Measurements from ENCODE around the gene NUDC.
"Not testable (repeated sequence)": the region's sequence is repeated elsewhere in the genome, so short reads cannot be mapped to it uniquely, and the experiment has no call there.

GRCh38 chr1:26989403-26990109 lies 68.0 kb downstream of the NUDC start:
- TF ChIP-seq CTCF (IDR thresholded peaks at IDR 0.05 in 8 of 11, conservative IDR thresholded peaks at IDR 0.05 in 3 of 11); POLR2A (IDR thresholded peaks at IDR 0.05); POLR2AphosphoS5 (IDR thresholded peaks at IDR 0.05): not testable (repeated sequence)
